ENCODE results near the gene BTG2.

Gene BTG2

GRCh38 chr1:203346060-203346768, 40.9 kb downstream of the BTG2 start:
- DNase-seq, result no peak

- no peak for DNase-seq
Observed at GRCh38 chr1:203346769-203347102, 41.4 kb downstream of the BTG2 start.

- DNase-seq, result no peak
Observed at GRCh38 chr1:203349166-203349565, 43.8 kb downstream of the BTG2 start.

GRCh38 chr1:203349773-203350524, 44.6 kb downstream of the BTG2 start:
- no peak for DNase-seq

- DNase-seq, result no peak
Observed at GRCh38 chr1:203351037-203351625, 45.8 kb downstream of the BTG2 start, which contains the start of gene FMOD. Gene FMOD (minus strand): TSS chr1:203351122. CDS start chr1:203348270, 2,852 bp downstream.

- no peak for DNase-seq
Observed at GRCh38 chr1:203353486-203353885, 48.2 kb downstream of the BTG2 start.

- no peak for DNase-seq
Observed at GRCh38 chr1:203354246-203354645, 48.9 kb downstream of the BTG2 start.

- DNase-seq, result no peak
Observed at GRCh38 chr1:203359010-203359571, 53.8 kb downstream of the BTG2 start.
